ENCODE results near the gene TMEM17.

TMEM17 gene, protein sequence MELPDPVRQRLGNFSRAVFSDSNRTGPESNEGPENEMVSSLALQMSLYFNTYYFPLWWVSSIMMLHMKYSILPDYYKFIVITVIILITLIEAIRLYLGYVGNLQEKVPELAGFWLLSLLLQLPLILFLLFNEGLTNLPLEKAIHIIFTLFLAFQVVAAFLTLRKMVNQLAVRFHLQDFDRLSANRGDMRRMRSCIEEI

GRCh38 chr2:62505750-62506420 lies at the start of gene TMEM17:
Gene TMEM17 (minus strand): TSS chr2:62506195. CDS start chr2:62506129, 66 bp downstream.
- TF ChIP-seq, protein P1, sequence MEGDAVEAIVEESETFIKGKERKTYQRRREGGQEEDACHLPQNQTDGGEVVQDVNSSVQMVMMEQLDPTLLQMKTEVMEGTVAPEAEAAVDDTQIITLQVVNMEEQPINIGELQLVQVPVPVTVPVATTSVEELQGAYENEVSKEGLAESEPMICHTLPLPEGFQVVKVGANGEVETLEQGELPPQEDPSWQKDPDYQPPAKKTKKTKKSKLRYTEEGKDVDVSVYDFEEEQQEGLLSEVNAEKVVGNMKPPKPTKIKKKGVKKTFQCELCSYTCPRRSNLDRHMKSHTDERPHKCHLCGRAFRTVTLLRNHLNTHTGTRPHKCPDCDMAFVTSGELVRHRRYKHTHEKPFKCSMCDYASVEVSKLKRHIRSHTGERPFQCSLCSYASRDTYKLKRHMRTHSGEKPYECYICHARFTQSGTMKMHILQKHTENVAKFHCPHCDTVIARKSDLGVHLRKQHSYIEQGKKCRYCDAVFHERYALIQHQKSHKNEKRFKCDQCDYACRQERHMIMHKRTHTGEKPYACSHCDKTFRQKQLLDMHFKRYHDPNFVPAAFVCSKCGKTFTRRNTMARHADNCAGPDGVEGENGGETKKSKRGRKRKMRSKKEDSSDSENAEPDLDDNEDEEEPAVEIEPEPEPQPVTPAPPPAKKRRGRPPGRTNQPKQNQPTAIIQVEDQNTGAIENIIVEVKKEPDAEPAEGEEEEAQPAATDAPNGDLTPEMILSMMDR (IDR thresholded peaks at IDR 0.05; ENCODE audit: low read depth, low read length, missing control alignments): no peak
- H3K4me3 ChIP-seq (replicated peaks; ENCODE audit: low read depth, low read length): peak within 1 kb of the TSS; percentile 56
- DNase-seq (ENCODE audit: extremely low read depth, low read depth): peak; percentile 81

- no peak overlapping the region for H3K4me3 ChIP-seq (replicated peaks; ENCODE audit: low read depth, low read length)
- TF ChIP-seq, protein P1 (IDR thresholded peaks at IDR 0.05; ENCODE audit: low read depth, low read length, missing control alignments): no peak
- no peak for DNase-seq (ENCODE audit: extremely low read depth, low read depth)
Observed at GRCh38 chr2:62554440-62554839, 48.4 kb upstream of the TMEM17 start.

DNA sequence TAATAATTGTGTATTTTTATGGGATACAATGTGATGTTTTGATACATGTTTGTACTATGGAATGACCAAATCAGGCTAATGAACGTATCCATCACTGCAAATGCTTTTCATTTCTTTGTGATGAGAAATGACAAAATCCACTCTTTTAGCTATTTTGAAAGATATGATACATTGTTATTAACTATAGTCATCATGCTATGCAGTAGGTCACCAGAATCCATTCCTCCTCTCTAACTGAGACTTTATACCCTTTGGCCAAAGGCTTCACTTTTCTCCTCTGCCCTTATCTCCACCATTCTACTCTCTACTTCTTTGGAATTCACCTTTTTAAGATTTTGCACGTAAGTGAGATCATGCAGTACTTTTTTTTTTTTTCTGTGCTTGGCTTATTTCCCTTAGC lies 44.5 kb upstream of the TMEM17 start:
- H3K4me3 ChIP-seq (replicated peaks; ENCODE audit: low read depth, low read length): no peak overlapping the region
- DNase-seq (ENCODE audit: extremely low read depth, low read depth): no peak
- TF ChIP-seq, protein P1 (IDR thresholded peaks at IDR 0.05; ENCODE audit: low read depth, low read length, missing control alignments): no peak

GRCh38 chr2:62547854-62548253 lies 41.9 kb upstream of the TMEM17 start:
- no peak for DNase-seq (ENCODE audit: extremely low read depth, low read depth)
- H3K4me3 ChIP-seq (replicated peaks; ENCODE audit: low read depth, low read length): no peak overlapping the region
- TF ChIP-seq, protein P1 (IDR thresholded peaks at IDR 0.05; ENCODE audit: low read depth, low read length, missing control alignments): no peak

DNA sequence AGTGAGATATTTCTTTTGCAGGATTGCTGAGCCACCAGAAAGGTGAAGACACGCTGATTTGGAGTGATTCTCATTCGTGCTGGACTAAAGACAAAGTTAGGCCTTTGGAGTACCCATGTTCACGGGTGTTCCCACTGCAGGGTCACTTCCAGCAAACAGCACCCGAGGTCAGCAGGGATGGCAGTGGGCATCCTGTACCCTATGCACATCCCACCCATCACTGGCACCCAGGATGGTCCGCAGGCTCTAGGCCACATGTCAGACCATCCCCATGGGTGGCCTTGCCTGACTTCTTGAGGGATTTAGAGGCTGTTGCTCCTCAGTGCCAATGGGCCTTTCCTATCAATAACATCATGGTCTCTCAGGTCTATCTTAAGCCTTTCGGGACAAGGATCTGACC lies 39.3 kb upstream of the TMEM17 start:
- no peak for DNase-seq (ENCODE audit: extremely low read depth, low read depth)
- H3K4me3 ChIP-seq (replicated peaks; ENCODE audit: low read depth, low read length): no peak overlapping the region
- TF ChIP-seq, protein P1 (IDR thresholded peaks at IDR 0.05; ENCODE audit: low read depth, low read length, missing control alignments): no peak

DNA sequence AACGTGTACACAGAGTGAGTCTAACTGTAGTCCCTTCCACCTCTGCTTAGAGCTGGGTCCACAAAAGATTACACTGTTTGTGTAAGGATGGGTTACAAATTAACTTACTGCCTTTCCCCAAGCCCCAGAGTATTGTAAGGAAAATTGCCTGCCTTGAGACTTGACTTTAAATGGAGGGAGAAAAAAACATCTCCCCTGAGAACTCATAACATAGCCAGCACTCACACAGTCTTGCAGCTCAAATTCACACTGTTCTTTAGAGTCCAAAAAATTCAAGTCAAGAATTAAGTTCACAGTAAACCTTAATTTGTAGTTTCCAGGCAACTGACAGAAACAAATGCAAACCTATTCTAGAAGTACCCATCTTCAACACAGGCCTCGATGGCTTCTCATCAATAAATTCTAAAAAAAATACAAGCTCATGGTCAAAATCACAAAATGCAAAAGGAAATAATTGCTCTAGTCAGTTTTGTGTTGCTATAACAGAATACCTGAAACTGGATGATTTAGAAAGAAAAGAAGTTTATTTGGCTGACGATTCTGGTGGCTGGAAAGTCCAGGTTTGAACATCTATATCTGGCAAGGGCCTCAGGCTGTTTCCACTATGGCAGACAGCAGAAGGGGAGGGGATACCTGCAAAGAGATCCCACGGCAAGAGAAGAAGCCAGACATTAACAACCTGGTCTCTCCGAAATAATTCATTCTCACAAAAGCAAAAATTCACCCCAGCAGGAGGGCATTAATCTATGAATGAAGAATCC lies 34.6 kb upstream of the TMEM17 start:
- H3K4me3 ChIP-seq (replicated peaks; ENCODE audit: low read depth, low read length): no peak overlapping the region
- TF ChIP-seq, protein P1 (IDR thresholded peaks at IDR 0.05; ENCODE audit: low read depth, low read length, missing control alignments): no peak
- DNase-seq (ENCODE audit: extremely low read depth, low read depth): no peak

Data from HFF-Myc (cell line).